ENCODE results near the gene PKNOX2.

PKNOX2 gene

DNA sequence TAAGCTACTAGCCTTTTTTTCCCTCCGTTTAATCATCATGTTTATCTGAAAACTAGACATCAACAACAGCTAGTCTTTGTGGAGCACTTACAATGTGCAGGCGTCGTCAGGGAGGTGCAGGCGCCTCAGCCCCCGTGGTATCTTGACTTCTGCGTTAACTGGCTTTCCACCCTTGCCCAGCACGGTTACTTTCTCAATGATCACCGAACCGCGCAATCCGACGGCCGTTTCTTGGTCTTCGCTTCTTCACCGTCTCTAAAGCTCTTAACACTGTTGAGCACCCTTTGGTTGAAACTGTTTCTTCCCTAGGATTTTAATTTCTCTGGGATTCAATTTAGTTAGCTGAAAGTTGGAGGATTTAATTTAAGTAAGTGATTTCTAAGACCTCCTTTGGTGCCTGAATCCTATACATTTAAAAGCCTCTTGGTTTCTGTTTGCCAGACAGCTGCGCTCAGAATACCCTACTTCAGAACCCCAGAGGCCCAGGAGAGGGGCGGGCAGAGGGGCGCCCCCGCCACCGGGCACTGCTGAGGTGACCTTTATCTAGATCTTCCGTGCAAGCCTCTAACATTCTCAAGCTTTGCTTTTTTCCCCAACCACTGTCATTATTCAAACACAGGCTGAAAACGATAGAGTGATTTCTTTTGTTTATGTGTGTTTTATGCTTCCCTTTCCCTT lies 35.1 kb upstream of the PKNOX2 start:
- Histone ChIP-seq H3K79me2 (ENCODE audit: control insufficient read depth, low read length) (no peaks in the 10 kb centered on the region), H3K9me2 (replicated peaks; ENCODE audit: control insufficient read depth, low read length) (no peaks in the 10 kb centered on the region), H3K27ac (ENCODE audit: low read depth, low read length) (no peak overlapping the region), H3K27me3 (ENCODE audit: control insufficient read depth, low read length) (peaks cover 3% of the 10 kb centered on the region), H4K20me1 (ENCODE audit: control insufficient read depth, insufficient read depth, low read depth, low read length) (no peaks in the 10 kb centered on the region), H3K9me3 (ENCODE audit: control insufficient read depth, insufficient read depth, low read length) (no peaks in the 10 kb centered on the region), H3F3A (ENCODE audit: control insufficient read depth, insufficient read depth) (no peaks in the 10 kb centered on the region), H3K4me3 (ENCODE audit: low read length) (no peak overlapping the region), H3K4me1 (ENCODE audit: control insufficient read depth, low read length) (peaks cover 2% of the 10 kb centered on the region), H3K36me3 (ENCODE audit: control insufficient read depth, low read length) (no peaks in the 10 kb centered on the region), H3K4me2 (ENCODE audit: low read length) (no peak overlapping the region)
- TF ChIP-seq EZH2phosphoT487 (IDR thresholded peaks at IDR 0.05; ENCODE audit: borderline replicate concordance, low read length): no peak

DNA sequence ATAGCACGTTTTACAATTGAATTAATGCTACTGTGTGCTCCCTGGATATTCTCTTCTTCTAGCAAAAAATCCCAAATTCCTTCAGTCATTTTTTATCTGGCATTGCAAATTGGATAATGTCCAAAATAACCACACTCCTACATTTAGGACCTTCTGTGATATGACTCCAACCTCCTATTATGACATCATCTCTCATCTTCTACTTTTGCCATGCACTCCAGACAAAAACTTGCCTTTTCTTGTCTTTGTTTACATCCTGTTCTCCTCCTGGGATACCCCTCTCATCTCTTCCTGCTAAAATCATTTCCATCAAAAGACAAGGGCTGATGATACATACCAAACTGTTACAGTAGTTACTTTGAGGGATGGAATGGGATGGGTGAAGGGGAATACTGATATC lies 32.5 kb upstream of the PKNOX2 start:
- no peaks in the 10 kb centered on the region for H3K4me1 ChIP-seq (ENCODE audit: control insufficient read depth, low read length)
- H3K9me3 ChIP-seq (ENCODE audit: control insufficient read depth, insufficient read depth, low read length): no peaks in the 10 kb centered on the region
- no peaks in the 10 kb centered on the region for H3K36me3 ChIP-seq (ENCODE audit: control insufficient read depth, low read length)
- no peaks in the 10 kb centered on the region for H4K20me1 ChIP-seq (ENCODE audit: control insufficient read depth, insufficient read depth, low read depth, low read length)
- H3K27me3 ChIP-seq (ENCODE audit: control insufficient read depth, low read length): peaks cover 9% of the 10 kb centered on the region
- TF ChIP-seq EZH2phosphoT487 (IDR thresholded peaks at IDR 0.05; ENCODE audit: borderline replicate concordance, low read length): no peak
- TF ChIP-seq CTCF (IDR thresholded peaks at IDR 0.05; ENCODE audit: low read depth, low read length, poor library complexity, severe bottlenecking): no peak
- no peak overlapping the region for H3K4me3 ChIP-seq (ENCODE audit: low read length)
- H3K27ac ChIP-seq (ENCODE audit: low read depth, low read length): no peak overlapping the region
- H3K4me2 ChIP-seq (ENCODE audit: low read length): no peak overlapping the region
- H3F3A ChIP-seq (ENCODE audit: control insufficient read depth, insufficient read depth): no peaks in the 10 kb centered on the region
- no peaks in the 10 kb centered on the region for H3K9me2 ChIP-seq (replicated peaks; ENCODE audit: control insufficient read depth, low read length)
- H3K79me2 ChIP-seq (ENCODE audit: control insufficient read depth, low read length): no peaks in the 10 kb centered on the region

DNA sequence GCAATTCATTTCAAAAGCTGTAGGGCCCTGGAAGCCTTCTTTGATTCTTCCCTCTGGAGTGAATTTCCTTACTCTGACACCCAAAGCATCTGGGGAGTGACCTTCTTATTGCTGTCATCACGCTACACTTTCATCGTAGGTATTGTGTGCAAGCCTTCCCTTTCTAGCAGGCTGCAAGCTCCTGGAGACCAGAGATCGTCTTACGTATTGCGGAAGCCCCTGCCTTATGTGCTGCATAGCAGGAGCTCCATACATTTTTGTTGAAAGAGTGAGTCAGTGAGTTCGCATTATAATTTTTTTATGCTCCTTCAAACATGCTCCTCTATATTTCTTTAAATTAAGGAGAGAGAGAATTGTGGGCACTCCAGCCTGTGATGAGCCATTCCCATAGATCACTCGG lies 32.0 kb upstream of the PKNOX2 start:
- Histone ChIP-seq H3K27me3 (ENCODE audit: control insufficient read depth, low read length) (peaks cover 9% of the 10 kb centered on the region), H3K4me2 (ENCODE audit: low read length) (no peak overlapping the region), H4K20me1 (ENCODE audit: control insufficient read depth, insufficient read depth, low read depth, low read length) (no peaks in the 10 kb centered on the region)

More for the DNA sequence above, 32.0 kb upstream of the PKNOX2 start:
- H3K4me3 ChIP-seq (ENCODE audit: low read length): no peak overlapping the region
- TF ChIP-seq CTCF (IDR thresholded peaks at IDR 0.05; ENCODE audit: low read depth, low read length, poor library complexity, severe bottlenecking): no peak
- no peaks in the 10 kb centered on the region for H3K9me2 ChIP-seq (replicated peaks; ENCODE audit: control insufficient read depth, low read length)
- no peaks in the 10 kb centered on the region for H3K36me3 ChIP-seq (ENCODE audit: control insufficient read depth, low read length)
- no peaks in the 10 kb centered on the region for H3F3A ChIP-seq (ENCODE audit: control insufficient read depth, insufficient read depth)
- H3K27ac ChIP-seq (ENCODE audit: low read depth, low read length): no peak overlapping the region
- no peaks in the 10 kb centered on the region for H3K9me3 ChIP-seq (ENCODE audit: control insufficient read depth, insufficient read depth, low read length)
- H3K4me1 ChIP-seq (ENCODE audit: control insufficient read depth, low read length): no peaks in the 10 kb centered on the region
- no peaks in the 10 kb centered on the region for H3K79me2 ChIP-seq (ENCODE audit: control insufficient read depth, low read length)

All from DOHH2 (cell line).